Panc1 (cell line): Measurements from ENCODE around the gene SERTAD2.

Experiments used
- CTCF ChIP-seq: fragments of 450-650 bp; IDR thresholded peaks from 2 replicates; pipeline ENCODE4 v1.5.1; 2017; ENCODE audit warnings: mild to moderate bottlenecking
- POLR2AphosphoS5 ChIP-seq: IDR thresholded peaks from 2 replicates; pipeline ENCODE4 v1.6.1; 2012; ENCODE audit warnings: mild to moderate bottlenecking, low read depth, low read length, moderate library complexity
- TCF7L2 ChIP-seq: IDR thresholded peaks from 2 replicates; pipeline ENCODE4 v1.6.1; 2011; ENCODE audit warnings: mild to moderate bottlenecking, low read depth, low read length, inconsistent platforms
- TF ChIP-seq, protein P1 (sequence below), 2 experiments: IDR thresholded peaks; 2 replicates each; pipeline ENCODE4 v1.6.1; 2011 to 2012; ENCODE audit warnings: low read depth in 2 of 2, control low read depth in 1 of 2, low read length in 1 of 2, mild to moderate bottlenecking in 1 of 2, moderate library complexity in 1 of 2; ENCODE audit not compliant: insufficient read depth in 1 of 2

GRCh38 chr2:64593035-64593655 is 60.6 kb downstream of the SERTAD2 start:
- TF ChIP-seq, protein P1, sequence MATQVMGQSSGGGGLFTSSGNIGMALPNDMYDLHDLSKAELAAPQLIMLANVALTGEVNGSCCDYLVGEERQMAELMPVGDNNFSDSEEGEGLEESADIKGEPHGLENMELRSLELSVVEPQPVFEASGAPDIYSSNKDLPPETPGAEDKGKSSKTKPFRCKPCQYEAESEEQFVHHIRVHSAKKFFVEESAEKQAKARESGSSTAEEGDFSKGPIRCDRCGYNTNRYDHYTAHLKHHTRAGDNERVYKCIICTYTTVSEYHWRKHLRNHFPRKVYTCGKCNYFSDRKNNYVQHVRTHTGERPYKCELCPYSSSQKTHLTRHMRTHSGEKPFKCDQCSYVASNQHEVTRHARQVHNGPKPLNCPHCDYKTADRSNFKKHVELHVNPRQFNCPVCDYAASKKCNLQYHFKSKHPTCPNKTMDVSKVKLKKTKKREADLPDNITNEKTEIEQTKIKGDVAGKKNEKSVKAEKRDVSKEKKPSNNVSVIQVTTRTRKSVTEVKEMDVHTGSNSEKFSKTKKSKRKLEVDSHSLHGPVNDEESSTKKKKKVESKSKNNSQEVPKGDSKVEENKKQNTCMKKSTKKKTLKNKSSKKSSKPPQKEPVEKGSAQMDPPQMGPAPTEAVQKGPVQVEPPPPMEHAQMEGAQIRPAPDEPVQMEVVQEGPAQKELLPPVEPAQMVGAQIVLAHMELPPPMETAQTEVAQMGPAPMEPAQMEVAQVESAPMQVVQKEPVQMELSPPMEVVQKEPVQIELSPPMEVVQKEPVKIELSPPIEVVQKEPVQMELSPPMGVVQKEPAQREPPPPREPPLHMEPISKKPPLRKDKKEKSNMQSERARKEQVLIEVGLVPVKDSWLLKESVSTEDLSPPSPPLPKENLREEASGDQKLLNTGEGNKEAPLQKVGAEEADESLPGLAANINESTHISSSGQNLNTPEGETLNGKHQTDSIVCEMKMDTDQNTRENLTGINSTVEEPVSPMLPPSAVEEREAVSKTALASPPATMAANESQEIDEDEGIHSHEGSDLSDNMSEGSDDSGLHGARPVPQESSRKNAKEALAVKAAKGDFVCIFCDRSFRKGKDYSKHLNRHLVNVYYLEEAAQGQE (IDR thresholded peaks at IDR 0.05; ENCODE audit: insufficient read depth in 1 of 2, low read depth in 2 of 2, low read length in 1 of 2) = no peak
- TF ChIP-seq CTCF (no peak), TCF7L2 (no peak), POLR2AphosphoS5 (no peak)
